Measurements from ENCODE around the gene KCTD7.
"Not testable (repeated sequence)": the region's sequence is repeated elsewhere in the genome, so short reads cannot be mapped to it uniquely, and the experiment has no call there.

Gene KCTD7

GRCh38 chr7:66630531-66630930 is 1.9 kb downstream of the KCTD7 start:
- no peak for TF ChIP-seq CTCF (conservative IDR thresholded peaks at IDR 0.05; ENCODE audit: low read depth, low read length)
- no peak for DNase-seq (ENCODE audit: low read depth)
- H3K4me3 ChIP-seq (ENCODE audit: low read length), result no peak overlapping the region

GRCh38 chr7:66631471-66631870 is 2.8 kb downstream of the KCTD7 start:
- no peak overlapping the region for H3K4me3 ChIP-seq (ENCODE audit: low read length)
- TF ChIP-seq CTCF (conservative IDR thresholded peaks at IDR 0.05; ENCODE audit: low read depth, low read length), result no peak
- DNase-seq (ENCODE audit: low read depth), result no peak

- DNase-seq (ENCODE audit: low read depth), result no peak
- no peak overlapping the region for H3K4me3 ChIP-seq (ENCODE audit: low read length)
- TF ChIP-seq CTCF (conservative IDR thresholded peaks at IDR 0.05; ENCODE audit: low read depth, low read length), result no peak
Measured at GRCh38 chr7:66634816-66635215, 6.1 kb downstream of the KCTD7 start.

GRCh38 chr7:66635322-66635981 is 6.8 kb downstream of the KCTD7 start:
- H3K4me3 ChIP-seq (ENCODE audit: low read length); DNase-seq (ENCODE audit: low read depth): not testable (repeated sequence)

GRCh38 chr7:66635982-66636546 is 7.4 kb downstream of the KCTD7 start:
- peak; percentile 83 for DNase-seq (ENCODE audit: low read depth)
- not testable (repeated sequence) for H3K4me3 ChIP-seq (ENCODE audit: low read length)

GRCh38 chr7:66638309-66639099 is 9.8 kb downstream of the KCTD7 start:
- H3K4me3 ChIP-seq (ENCODE audit: low read length), result no peak overlapping the region
- no peak for TF ChIP-seq CTCF (conservative IDR thresholded peaks at IDR 0.05; ENCODE audit: low read depth, low read length)
- DNase-seq (ENCODE audit: low read depth), result no peak

GRCh38 chr7:66639773-66640172 is 11.1 kb downstream of the KCTD7 start:
- no peak for DNase-seq (ENCODE audit: low read depth)
- no peak overlapping the region for H3K4me3 ChIP-seq (ENCODE audit: low read length)
- no peak for TF ChIP-seq CTCF (conservative IDR thresholded peaks at IDR 0.05; ENCODE audit: low read depth, low read length)

Data from retinal pigment epithelial cell (primary cell).